ENCODE results near the gene YBX1. TPM values are rescaled to one million over a fixed set of nuclear protein-coding genes. Genes with fewer than 3 reads are reported as not detected.
"Not testable (repeated sequence)": the region's sequence is repeated elsewhere in the genome, so short reads cannot be mapped to it uniquely, and the experiment has no call there.

YBX1 gene
- total RNA-seq, 2 donors from 2014 or later = 801 to 826 TPM

GRCh38 chr1:42723511-42723910, 41.3 kb downstream of the YBX1 start:
- no peak overlapping the region for H3K27ac ChIP-seq

GRCh38 chr1:42725820-42726219, 43.6 kb downstream of the YBX1 start:
- not testable (repeated sequence) for H3K4me3 ChIP-seq, H3K4me1 ChIP-seq, H3K27me3 ChIP-seq, H3K27ac ChIP-seq, H3K9me3 ChIP-seq, H3K36me3 ChIP-seq
- peak; percentile 1 for DNase-seq (ENCODE audit: low spot score)

More at GRCh38 chr1:42723511-42723910, 41.3 kb downstream of the YBX1 start:
- no peak for TF ChIP-seq CTCF (IDR thresholded peaks at IDR 0.05)
- no peak overlapping the region for H3K4me3 ChIP-seq
- DNase-seq (ENCODE audit: low spot score) = no peak
- no peaks in the 10 kb centered on the region for H3K27me3 ChIP-seq
- no peaks in the 10 kb centered on the region for H3K9me3 ChIP-seq
- no peaks in the 10 kb centered on the region for H3K36me3 ChIP-seq
- no peaks in the 10 kb centered on the region for H3K4me1 ChIP-seq

- H3K27ac ChIP-seq = no peak overlapping the region
- no peak overlapping the region for H3K4me3 ChIP-seq
- no peaks in the 10 kb centered on the region for H3K4me1 ChIP-seq
- H3K9me3 ChIP-seq = no peaks in the 10 kb centered on the region
- H3K27me3 ChIP-seq = no peaks in the 10 kb centered on the region
- H3K36me3 ChIP-seq = no peaks in the 10 kb centered on the region
- no peak for DNase-seq (ENCODE audit: low spot score)
- TF ChIP-seq CTCF (IDR thresholded peaks at IDR 0.05) = no peak
Measured at GRCh38 chr1:42730002-42730401, 47.8 kb downstream of the YBX1 start.

- Histone ChIP-seq H3K36me3 (no peaks in the 10 kb centered on the region), H3K4me3 (no peak overlapping the region), H3K4me1 (no peaks in the 10 kb centered on the region), H3K9me3 (no peaks in the 10 kb centered on the region), H3K27ac (no peak overlapping the region), H3K27me3 (no peaks in the 10 kb centered on the region)
- TF ChIP-seq CTCF (IDR thresholded peaks at IDR 0.05) = no peak
- DNase-seq (ENCODE audit: low spot score) = peak; percentile 21
Measured at GRCh38 chr1:42730988-42731387, 48.8 kb downstream of the YBX1 start.

GRCh38 chr1:42731585-42731984, 49.4 kb downstream of the YBX1 start:
- Histone ChIP-seq H3K9me3 (no peaks in the 10 kb centered on the region), H3K36me3 (no peaks in the 10 kb centered on the region), H3K27me3 (no peaks in the 10 kb centered on the region), H3K4me1 (no peaks in the 10 kb centered on the region), H3K27ac (no peak overlapping the region), H3K4me3 (no peak overlapping the region)
- DNase-seq (ENCODE audit: low spot score) = no peak
- no peak for TF ChIP-seq CTCF (IDR thresholded peaks at IDR 0.05)

- H3K9me3 ChIP-seq = no peaks in the 10 kb centered on the region
- no peaks in the 10 kb centered on the region for H3K36me3 ChIP-seq
- H3K27me3 ChIP-seq = no peaks in the 10 kb centered on the region
- no peaks in the 10 kb centered on the region for H3K4me1 ChIP-seq
- TF ChIP-seq CTCF (IDR thresholded peaks at IDR 0.05) = no peak
- no peak overlapping the region for H3K27ac ChIP-seq
- no peak overlapping the region for H3K4me3 ChIP-seq
- peak; percentile 48 for DNase-seq (ENCODE audit: low spot score)
Measured at GRCh38 chr1:42732126-42732680, 50.0 kb downstream of the YBX1 start.

Data from right atrium auricular region (tissue), 2 donors.